Stimulated activated CD8-positive, alpha-beta memory T cell treated with anti-CD3 and anti-CD28 coated beads, Interleukin-4, amount 100 ng/mL, for 4 hours (primary cell): ENCODE results near the gene TCF25.
"Not testable (repeated sequence)": the region's sequence is repeated elsewhere in the genome, so short reads cannot be mapped to it uniquely, and the experiment has no call there.

Source experiments
- DNase-seq, 2 donors: peaks; one replicate each; pipeline ENCODE4 v3.0.0-alpha.2; 2020; ENCODE audit warnings: low read depth in 2 of 2, low spot score in 1 of 2

The TCF25 gene

GRCh38 chr16:89919535-89920406 is 46.4 kb downstream of the TCF25 start:
- no peak for DNase-seq

DNA sequence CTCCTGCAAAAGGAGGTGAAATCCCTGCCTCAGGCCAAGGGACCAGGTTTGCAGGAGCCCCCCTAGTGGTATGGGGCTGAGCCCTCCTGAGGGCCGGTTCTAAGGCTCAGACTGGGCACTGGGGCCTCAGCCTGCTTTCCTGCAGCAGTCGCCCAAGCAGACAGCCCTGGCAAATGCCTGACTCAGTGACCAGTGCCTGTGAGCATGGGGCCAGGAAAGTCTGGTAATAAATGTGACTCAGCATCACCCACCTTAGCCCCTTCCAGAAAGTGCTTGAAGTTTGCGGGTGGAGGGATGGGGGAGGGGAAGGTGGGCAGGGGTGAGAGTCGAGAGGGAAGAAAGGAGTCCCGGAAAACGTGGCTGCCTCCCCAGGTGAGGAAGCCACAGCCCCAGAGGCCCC is 47.3 kb downstream of the TCF25 start:
- DNase-seq = no peak

DNA sequence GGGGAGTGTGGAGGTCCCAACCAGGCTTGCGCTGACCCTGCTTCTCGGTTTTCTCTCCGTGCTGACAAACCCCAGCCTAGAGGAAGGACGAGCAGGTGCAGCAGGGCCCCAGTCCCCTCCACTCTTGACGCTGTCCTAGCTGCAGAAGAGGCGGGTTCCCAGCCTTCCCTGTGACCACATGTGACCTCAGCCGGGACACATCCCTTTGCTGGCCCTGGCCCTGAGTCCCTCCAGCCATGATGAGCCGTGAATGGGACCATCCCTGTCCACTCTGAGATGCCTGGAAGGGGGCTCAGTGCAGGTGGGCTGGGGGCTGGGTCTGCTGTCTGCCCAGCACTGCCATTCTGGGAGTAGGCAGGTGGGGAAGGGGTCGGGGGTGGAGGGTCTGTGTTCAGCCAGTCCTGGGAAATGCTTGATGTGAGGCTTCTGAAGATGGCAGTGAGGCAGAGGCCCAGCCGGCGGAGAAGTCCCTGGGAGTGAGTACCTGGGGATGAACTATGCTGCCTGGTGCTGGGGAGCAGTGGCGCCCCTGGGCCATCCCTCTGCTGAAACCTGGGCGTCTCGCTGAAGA is 47.8 kb downstream of the TCF25 start:
- no peak for DNase-seq

DNA sequence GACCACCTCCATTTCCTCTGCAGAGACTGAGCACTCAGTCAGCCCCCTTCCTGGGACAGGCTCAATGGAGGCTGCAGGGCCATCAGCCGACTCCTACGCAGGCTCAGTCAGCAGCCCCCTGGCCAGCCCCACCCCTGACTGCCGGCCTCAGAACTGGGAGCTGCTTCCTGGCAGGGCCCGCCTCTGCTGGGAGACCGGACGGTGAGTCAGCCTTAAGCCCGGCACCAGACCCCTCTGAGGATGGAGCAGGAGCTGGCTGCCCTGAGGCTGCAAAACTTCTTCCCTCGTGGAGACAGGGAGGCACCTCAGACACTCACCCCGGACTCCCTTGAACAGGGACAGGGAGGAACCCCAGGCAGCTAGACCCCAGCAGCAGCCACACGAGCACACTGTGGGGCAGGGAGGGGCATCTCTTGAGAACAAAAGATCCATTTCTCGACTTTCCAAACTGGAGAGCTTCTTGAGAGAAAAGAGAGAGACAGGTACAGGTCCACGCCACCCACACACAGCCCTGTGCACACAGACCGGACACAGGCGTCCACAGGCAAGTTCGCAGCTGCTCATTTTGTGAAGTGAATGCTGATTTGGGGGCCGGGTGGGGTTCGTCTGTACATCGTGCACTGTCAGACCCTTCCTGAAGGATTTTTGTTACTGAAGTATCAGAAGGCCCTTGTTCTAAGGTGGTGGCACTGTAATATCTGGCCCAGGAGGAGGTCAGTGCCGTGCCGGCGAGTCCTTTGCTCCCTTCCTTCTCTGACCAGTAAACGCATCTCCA is 48.5 kb downstream of the TCF25 start:
- no peak for DNase-seq

- DNase-seq = no peak
Observed at GRCh38 chr16:89922477-89922883, 49.1 kb downstream of the TCF25 start.

DNA sequence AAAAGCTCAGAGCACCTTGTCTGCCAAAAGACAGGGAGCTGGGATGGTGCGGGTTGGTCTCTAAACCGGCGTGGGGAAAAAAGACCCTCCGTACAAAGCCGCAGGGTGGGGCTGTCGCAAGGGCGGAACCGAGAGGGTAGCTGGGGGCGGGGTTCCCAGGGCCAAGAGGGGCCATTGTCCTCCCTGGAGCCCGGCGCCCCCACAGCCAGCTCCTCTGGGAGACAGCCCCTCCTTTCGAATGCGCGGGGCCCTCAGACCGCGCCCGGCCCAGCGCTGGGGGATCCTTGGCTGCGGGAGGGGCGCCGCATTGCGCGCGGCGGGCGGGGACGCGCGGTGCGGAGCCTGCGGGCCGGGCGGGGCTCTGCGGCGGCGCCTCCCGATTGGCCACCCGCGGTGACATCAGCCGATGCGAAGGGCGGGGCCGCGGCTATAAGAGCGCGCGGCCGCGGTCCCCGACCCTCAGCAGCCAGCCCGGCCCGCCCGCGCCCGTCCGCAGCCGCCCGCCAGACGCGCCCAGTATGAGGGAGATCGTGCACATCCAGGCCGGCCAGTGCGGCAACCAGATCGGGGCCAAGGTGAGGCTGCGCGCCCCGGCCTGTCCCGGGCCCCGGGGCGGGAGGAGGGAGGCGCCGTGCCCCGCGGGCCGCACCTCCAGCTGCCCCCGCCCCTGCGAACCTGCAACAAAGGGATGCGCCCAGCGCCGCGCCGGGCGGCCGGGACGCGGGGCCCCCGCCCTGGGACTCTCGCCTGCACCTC is 49.7 kb downstream of the TCF25 start, which contains the start of gene TUBB3:
Gene TUBB3 (plus strand): TSS at position 459 of the 756 bp plus-strand sequence. CDS start 60 bp downstream, at position 519.
- DNase-seq = no peak

DNA sequence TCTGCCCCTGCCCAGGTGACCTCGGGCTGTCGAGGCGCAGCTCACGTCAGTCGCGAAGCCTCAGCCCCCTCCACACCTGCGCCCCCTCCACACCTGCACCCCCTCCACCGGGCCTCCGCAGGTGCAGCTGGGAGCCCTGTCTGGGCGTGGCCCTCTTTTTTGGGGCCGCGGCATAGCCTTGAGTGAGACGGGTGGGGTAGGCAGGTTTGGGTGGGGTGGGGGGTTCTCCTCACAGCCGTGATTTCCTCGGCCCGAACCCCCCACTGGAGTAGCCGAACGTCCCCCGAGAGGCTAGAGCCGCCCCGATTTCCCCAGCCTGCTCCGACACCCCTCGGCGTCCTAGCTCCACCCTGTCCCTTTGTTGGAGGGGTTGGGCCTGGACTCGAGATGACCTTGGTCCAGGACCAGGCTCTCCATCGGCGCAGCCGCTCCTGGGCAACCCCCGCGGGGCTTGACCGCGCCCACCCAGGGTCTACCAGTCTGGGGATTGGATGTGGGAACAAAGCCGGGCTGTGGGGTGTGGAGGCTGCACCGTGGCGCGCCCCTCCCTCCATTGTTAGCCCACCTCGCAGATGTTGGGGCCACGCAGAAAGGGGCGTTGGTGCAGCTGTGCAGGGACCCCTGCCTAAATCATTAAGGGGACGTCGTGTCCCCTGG is 50.4 kb downstream of the TCF25 start:
- DNase-seq = no peak

DNA sequence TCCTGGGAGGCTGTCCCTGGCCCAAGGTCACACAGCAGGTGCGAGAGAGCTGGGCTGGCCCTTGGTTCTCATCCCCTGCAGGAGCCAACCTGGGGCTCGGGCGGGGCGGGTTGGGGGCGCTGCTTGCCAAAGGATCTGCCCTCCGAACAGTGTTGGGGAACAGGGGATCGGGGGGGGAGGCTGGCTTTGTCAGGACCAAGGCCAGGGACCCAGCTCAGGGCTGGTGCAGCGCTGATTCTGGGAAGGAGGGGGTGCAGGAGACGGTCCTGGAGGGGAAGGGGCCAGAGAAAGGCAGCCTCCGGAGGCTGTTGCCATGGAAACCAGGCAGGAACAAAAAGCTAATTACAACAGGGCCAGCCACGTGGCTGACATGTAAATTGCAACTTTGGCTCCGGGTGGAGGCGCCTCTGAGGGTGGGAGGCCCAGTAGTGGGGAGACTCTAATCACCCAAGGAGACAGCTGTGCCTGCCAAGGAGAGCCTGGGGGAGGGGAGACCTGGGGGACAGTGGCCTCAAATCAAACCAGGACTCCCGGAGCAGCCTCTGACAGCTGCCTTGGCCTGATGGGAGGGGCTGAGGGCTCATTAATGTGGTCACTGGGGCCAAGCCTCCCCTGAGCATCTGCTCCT is 51.0 kb downstream of the TCF25 start:
- no peak for DNase-seq

GRCh38 chr16:89924925-89925307 is 51.5 kb downstream of the TCF25 start:
- DNase-seq = no peak

DNA sequence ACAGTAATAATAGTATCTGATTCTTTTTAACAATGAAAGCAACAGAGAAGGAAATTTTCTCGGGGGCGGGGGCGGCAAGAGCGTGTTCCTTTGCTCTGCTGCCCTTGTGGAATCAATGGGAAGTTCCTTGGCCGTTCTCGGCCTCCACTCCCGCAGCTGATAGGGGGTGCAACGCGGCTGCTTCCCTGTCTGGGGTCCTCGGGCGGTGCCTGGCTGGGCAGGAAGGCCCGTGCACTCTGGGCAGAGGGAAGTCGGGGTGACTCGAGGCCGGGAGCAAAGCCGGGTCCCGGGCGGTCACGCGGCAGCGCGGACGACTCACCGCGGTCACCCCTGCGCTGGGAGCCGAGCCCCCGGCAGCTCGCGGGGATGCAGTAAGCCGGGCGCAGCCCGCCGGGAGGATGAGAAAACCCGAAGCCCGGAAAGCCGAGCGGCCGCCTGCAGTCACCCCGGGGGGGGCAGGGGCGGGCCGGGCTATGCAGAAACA is 52.2 kb downstream of the TCF25 start:
- DNase-seq = no peak

DNA sequence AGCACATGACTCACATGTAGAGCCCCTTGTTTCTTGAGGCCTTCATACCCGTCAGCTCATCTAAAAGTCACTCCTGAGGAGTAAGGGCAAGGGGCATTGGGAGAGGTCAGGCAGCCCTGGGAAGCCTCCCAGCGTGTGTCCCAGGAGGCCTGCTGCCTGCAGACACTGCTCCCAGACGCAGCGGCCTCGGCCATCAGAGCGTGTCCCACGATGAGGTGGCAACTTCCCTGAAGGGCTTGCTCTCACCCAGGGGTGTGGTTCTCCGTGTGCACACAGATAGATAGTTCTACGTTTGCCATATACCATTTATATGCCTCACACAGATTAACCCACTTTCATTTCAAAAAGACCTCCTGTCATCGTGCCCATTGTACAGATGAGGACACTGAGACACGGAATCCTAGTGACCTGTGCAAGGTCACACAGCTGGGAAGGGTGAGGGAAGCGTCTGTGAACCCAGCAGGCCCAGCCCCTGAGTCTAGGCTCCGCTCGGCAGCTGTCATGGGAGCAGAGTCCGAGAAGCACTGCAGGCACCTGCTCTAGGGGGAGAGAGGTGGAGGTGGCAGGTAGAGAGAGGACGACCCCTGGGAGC is 58.0 kb downstream of the TCF25 start:
- DNase-seq = no peak

DNA sequence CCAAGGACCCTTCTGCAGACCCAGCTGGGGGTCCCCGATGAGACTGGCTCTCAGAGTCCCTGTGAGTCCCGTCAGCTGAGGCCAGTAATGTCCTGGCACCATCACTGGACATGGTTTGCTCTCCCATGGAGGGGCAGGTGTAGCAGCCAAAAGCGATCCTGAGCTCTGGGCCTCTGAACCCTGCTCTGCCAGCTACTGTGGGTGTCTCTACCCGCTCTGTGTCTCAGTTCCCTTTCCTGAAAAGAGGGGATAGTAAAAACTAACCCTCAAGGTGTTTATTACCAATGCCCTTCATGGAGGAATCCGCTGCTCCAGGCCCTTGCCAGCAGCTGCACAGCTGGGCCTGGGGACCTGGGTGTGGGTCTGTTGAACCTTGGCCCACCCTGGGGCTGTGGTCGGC is 58.6 kb downstream of the TCF25 start:
- no peak for DNase-seq

GRCh38 chr16:89934019-89934418 is 60.6 kb downstream of the TCF25 start:
- not testable (repeated sequence) for DNase-seq

DNA sequence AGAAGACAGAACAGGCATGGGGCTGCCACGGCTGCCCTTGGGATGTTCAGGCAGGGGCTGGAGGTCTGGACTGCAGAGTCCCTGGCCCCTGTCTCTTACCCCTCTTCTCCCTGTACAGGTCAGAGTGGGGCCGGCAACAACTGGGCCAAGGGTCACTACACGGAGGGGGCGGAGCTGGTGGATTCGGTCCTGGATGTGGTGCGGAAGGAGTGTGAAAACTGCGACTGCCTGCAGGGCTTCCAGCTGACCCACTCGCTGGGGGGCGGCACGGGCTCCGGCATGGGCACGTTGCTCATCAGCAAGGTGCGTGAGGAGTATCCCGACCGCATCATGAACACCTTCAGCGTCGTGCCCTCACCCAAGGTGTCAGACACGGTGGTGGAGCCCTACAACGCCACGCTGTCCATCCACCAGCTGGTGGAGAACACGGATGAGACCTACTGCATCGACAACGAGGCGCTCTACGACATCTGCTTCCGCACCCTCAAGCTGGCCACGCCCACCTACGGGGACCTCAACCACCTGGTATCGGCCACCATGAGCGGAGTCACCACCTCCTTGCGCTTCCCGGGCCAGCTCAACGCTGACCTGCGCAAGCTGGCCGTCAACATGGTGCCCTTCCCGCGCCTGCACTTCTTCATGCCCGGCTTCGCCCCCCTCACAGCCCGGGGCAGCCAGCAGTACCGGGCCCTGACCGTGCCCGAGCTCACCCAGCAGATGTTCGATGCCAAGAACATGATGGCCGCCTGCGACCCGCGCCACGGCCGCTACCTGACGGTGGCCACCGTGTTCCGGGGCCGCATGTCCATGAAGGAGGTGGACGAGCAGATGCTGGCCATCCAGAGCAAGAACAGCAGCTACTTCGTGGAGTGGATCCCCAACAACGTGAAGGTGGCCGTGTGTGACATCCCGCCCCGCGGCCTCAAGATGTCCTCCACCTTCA is 61.5 kb downstream of the TCF25 start:
- DNase-seq = no peak

DNA sequence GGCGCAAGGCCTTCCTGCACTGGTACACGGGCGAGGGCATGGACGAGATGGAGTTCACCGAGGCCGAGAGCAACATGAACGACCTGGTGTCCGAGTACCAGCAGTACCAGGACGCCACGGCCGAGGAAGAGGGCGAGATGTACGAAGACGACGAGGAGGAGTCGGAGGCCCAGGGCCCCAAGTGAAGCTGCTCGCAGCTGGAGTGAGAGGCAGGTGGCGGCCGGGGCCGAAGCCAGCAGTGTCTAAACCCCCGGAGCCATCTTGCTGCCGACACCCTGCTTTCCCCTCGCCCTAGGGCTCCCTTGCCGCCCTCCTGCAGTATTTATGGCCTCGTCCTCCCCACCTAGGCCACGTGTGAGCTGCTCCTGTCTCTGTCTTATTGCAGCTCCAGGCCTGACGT is 62.2 kb downstream of the TCF25 start:
- DNase-seq = not testable (repeated sequence)

DNA sequence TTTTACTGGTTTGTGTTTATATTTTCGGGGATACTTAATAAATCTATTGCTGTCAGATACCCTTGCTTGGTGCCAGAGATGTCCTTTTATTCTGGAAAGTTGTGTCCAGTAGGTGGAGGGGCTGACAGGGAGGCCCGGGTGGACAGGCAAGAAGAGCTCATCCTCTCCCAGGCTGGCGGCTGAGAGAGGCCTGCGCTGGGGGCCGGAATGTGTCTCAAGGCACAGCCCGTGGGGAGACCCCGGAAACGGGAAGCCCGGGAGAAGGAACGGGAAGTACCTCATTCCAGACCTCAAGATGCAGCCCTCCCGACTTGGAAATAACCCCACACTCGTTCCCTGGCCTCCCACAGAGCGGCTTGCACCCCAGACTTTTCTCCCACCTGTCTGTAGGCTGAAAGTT is 62.6 kb downstream of the TCF25 start:
- no peak for DNase-seq

GRCh38 chr16:89936508-89936907 is 63.1 kb downstream of the TCF25 start:
- no peak for DNase-seq

GRCh38 chr16:89936981-89937380 is 63.6 kb downstream of the TCF25 start:
- no peak for DNase-seq
